Fibroblast of skin of back (primary cell): Measurements from ENCODE around the gene ERI3.
"Not testable (repeated sequence)": the region's sequence is repeated elsewhere in the genome, so short reads cannot be mapped to it uniquely, and the experiment has no call there.

Experiments used
- DNase-seq: peaks from one replicate; pipeline ENCODE4 v3.0.0-alpha.2; 2013

The ERI3 gene

GRCh38 chr1:44235808-44236207, 119.2 kb downstream of the ERI3 start:
- no peak for DNase-seq

GRCh38 chr1:44233593-44233992, 121.5 kb downstream of the ERI3 start:
- no peak for DNase-seq

- DNase-seq = no peak
Measured at GRCh38 chr1:44230796-44231195, 124.3 kb downstream of the ERI3 start.

- no peak for DNase-seq
Measured at GRCh38 chr1:44229435-44230167, 125.5 kb downstream of the ERI3 start.

- DNase-seq = no peak
Measured at GRCh38 chr1:44228218-44228617, 126.8 kb downstream of the ERI3 start.

GRCh38 chr1:44227211-44227610, 127.8 kb downstream of the ERI3 start:
- DNase-seq = no peak

- DNase-seq = no peak
Measured at GRCh38 chr1:44225761-44226160, 129.3 kb downstream of the ERI3 start.

GRCh38 chr1:44223187-44223610, 131.9 kb downstream of the ERI3 start:
- no peak for DNase-seq

GRCh38 chr1:44222397-44223186, 132.5 kb downstream of the ERI3 start:
- DNase-seq = no peak

GRCh38 chr1:44221769-44222168, 133.3 kb downstream of the ERI3 start:
- no peak for DNase-seq

GRCh38 chr1:44220755-44221154, 134.3 kb downstream of the ERI3 start:
- DNase-seq = no peak

- DNase-seq = no peak
Measured at GRCh38 chr1:44220001-44220751, 134.9 kb downstream of the ERI3 start.

- DNase-seq = no peak
Measured at GRCh38 chr1:44219301-44219626, 135.8 kb downstream of the ERI3 start.

GRCh38 chr1:44218503-44219300, 136.4 kb downstream of the ERI3 start:
- no peak for DNase-seq

GRCh38 chr1:44217809-44218410, 137.1 kb downstream of the ERI3 start:
- peak; percentile 59 for DNase-seq

GRCh38 chr1:44213222-44214112, 141.6 kb downstream of the ERI3 start, which contains the start of gene DMAP1:
TSS of gene DMAP1 (plus strand) at chr1:44213471. CDS start at chr1:44213754, 283 bp downstream.
- peak; percentile 78 for DNase-seq

- DNase-seq = no peak
Measured at GRCh38 chr1:44212355-44213221, 142.5 kb downstream of the ERI3 start.

GRCh38 chr1:44210595-44210994, 144.5 kb downstream of the ERI3 start:
- no peak for DNase-seq

GRCh38 chr1:44208226-44208625, 146.8 kb downstream of the ERI3 start:
- DNase-seq = no peak

- DNase-seq = not testable (repeated sequence)
Measured at GRCh38 chr1:44206545-44206944, 148.5 kb downstream of the ERI3 start.
